Activated naive CD4-positive, alpha-beta T cell treated with anti-CD3 and anti-CD28 coated beads, Interleukin-2, amount 50 U/mL, for 16 hours (primary cell): ENCODE results near the gene STPG1.
A peak's percentile ranks its signal among the peaks of the same experiment; 100 is the strongest.

Source experiments
- DNase-seq: peaks from one replicate; pipeline ENCODE4 v3.0.0-alpha.2; 2020

Gene STPG1

DNA sequence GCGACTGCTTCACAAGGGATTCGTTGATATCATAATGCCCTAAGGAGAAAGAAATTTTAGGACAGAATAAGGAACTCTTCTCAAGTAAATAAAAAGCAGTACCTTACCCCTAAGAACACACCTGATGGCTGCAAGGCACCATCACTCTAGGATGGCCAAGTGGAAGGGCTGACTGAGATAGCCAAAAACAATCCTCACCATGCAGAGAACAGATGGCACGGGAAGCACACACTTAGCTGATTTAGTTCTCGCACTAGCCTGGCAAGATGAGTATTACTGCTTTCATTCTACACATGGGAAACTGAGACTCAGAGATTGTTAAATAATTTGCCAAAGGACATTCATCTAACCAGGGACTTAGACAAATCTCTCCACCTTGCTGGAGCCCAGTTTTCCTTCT lies 43.8 kb downstream of the STPG1 start:
- no peak for DNase-seq

DNA sequence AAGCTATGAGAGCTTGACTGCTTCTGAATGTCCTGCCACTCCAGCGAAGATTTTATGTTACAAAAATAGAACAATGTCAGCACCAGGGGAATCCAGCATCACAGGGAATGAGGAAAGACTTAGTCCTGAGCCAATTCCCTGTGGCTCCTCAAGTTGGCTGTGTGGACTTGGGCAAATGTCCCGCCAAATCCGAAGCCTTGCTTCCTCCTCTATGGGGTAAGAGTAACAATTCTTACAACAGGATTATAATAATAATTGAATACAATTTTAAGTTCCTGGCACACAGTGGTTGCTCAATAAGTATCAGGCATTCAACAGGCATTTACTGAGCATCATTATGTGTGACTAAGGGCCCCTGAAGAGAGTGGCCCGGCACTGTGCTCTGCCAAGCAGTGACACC lies 44.4 kb downstream of the STPG1 start:
- no peak for DNase-seq

DNA sequence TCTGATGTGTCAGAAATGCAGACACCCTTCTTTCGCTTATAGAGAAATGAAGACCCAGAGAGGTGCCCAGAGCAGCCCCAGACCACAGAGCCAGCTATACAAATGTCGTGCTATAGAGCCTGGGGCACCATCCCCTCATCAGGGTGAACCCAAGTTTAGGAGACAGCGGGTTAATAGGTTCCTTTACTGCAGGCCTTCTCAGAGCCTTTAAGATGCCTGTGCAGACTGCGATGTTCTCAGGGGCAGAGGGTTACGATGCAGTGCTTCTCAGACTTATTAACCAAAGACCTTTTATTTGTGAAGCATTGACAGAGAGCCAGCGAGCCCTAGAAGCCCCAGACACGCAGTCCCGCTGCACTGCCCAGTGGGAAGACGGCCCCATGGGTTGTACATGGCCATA lies 46.9 kb downstream of the STPG1 start:
- DNase-seq: no peak

DNA sequence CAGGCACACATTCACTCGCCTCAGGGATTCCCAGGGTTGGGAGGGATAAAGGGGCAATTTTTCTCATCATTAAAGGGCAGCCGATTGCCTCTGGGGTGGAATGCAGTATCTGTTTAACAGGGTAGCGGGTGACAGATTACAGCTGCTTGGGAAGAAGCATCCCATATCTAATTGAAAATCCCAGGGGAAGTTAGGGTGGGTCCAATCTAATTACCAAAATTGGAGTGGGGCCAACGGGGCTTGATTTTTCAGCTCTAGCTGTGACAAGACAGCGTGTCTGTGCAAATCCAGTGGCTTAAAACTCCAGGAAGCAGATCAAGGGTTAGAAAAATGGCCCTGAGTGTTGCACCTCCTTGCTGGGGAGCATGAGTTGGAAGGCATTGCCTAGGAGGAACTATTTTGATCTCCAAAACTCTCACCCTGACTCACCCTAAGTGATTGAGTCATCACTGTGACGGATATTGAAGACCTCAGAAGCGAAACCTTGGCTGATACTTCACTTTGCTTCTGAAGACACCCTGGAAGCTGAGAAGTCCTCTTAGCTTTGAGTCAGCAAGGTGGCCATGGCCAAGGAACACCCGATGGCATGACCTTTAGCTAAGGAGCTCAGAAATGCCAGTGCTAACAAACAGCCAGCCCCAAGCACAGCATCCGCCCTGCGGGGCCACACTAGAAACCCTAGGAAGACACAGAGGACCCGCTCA lies 48.5 kb downstream of the STPG1 start:
- no peak for DNase-seq

DNA sequence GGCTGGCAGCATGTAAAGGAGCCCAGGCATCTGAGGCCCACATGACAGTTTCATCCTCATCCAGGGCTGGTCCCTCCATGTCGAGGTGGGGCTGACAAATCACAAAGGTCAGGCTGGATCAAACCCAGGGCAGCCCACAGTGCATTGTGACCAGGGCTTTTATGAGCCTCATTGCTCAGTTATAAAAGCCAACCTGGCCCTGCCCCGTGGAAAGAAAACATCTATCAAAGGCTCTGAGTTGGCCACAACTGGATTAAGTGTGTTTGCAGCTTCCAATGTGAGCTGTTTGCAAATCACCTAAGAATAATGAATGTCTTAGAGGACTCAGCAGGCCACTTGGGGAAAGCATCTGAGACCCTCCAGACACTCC lies 49.0 kb downstream of the STPG1 start:
- DNase-seq: no peak

DNA sequence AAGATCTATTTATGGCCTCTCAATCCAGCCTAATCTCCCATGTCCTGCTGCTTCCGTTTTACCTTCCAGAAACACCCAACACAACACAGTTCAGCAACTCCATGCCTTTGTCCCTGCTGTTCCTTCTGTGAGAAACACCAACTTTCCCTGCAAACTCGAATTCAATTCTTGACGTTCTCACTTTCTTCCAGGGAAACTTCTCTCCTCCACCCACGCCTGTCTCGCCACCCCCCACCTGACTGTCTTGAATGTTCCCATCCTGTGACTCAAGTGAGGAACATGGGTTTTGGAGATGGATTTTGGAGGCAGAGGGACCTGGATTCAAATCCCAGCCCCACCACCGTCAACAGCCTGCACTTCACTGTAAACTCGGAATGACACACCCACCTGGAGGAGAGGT lies 49.6 kb downstream of the STPG1 start:
- no peak for DNase-seq

DNA sequence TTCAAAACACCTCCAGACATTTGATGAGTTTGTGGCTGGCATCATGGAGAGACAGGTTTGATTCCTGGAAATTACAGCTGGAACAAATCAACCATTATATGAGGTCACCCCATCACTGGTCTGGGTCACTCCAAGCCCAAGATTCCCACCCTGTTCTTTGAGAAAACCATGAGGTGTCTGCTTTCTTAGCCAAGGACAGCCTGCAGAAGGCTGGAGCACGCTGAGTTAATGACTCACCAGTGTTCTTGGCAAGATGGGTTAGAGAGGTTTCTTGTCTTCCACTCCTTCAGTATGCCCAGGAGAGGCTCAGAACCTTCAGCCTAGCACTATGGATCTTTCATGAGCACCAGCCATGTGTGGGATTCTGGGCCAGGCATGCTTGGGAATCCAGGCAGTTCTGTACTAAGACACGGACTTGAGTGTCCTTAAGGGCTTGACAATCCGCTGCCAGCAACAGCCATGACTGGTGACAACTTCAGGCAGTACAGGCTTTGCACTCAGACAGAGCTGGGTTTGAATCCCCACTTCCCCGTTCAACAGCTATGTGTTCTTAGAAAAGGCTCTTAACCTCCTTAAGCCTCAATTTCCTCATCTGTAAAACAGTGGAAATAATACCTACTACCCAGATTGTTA lies 50.5 kb downstream of the STPG1 start:
- no peak for DNase-seq

DNA sequence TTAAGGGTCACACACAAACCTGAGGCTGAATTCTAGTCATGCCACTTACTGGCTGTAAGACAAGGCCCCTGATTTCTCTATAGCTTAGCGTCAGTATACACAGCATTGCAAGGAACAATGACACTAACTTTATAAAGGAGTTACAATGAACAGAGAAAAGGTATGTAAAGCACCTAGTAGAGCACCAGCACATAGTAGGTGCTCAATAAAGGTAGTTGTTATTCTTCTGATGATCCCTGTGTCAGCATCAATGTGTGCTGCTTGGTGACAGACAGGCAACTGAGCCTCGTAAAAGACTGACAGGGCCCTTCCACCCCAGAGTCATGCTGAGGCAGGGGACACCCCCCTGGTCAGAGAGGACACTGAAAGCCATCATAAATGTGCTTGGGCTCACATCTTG lies 51.2 kb downstream of the STPG1 start:
- no peak for DNase-seq

DNA sequence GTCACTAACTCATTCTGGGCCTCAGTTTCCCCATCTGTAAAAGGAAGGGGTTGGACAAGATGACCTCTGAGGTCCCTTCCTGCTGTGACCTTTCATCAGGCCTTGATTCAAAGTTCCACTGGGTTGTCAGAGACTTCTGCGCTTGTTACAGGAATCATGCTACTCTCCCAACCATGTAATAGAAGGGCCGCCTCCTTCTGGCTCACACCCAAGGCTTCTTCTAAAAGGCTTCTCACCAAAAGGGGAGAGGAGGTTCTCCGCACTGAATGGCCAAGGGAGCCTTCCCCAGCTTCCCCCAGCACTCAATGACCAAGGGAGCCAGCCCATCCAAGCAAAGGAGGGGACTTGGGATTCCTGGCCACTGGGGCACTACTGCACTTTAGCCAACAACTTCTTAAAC lies 51.8 kb downstream of the STPG1 start:
- DNase-seq: no peak

DNA sequence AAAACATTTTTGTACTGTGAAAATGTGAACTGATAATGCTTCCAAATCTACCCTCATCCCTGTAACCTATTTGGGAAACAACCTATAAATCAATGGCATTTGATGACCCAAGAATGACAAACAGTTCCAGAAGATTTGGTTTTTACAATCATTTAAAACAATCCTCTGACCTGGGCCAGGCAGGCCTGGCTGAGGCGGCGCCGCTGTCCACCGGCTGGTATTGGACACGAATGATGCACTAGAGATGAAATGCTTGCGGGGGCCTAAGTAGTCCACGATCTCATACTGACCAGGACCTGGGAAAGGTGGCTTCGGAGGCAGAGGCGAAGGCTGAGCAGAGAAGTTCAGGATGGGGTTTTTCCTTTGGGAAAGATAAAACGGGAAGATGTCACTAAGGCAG lies 52.9 kb downstream of the STPG1 start:
- DNase-seq: no peak

DNA sequence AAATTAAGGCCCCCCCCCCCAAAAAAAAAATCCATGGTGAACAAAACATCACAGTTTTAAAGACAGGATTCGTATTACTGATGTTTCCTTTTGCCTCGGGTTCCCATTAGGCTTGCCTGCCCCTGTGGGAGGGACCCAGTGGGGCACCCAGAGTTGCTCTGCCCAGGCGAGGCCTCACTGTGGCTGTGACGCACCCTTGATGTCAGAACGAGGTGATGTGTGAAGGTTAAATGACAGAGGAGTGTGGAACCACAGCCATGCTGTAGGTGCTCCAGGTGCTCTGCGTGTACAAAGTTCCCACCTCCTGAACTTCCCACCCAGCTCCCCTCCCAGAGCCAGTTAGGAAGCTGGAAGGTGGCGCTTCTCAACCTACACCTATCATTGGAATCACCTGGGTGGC lies 56.5 kb downstream of the STPG1 start:
- no peak for DNase-seq

DNA sequence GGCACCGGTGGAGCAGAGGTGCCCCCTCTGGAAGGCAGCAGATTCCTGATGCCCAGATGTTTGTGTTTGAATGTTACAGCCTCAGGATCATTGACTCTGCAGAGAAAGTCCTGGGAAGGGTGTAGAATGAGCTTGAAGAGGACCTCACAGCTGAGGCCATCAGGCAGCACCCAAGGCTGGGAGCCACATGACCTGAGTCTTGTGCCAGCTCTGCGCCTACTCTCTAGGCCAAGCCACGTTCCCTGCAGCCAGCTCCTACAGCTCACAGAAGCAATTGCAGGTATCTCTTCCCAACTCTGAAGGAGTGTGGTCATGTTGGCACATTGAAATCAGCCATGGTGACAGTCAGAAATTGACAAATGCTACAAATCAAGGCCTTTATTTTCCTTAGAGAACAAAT lies 58.1 kb downstream of the STPG1 start:
- DNase-seq: no peak

DNA sequence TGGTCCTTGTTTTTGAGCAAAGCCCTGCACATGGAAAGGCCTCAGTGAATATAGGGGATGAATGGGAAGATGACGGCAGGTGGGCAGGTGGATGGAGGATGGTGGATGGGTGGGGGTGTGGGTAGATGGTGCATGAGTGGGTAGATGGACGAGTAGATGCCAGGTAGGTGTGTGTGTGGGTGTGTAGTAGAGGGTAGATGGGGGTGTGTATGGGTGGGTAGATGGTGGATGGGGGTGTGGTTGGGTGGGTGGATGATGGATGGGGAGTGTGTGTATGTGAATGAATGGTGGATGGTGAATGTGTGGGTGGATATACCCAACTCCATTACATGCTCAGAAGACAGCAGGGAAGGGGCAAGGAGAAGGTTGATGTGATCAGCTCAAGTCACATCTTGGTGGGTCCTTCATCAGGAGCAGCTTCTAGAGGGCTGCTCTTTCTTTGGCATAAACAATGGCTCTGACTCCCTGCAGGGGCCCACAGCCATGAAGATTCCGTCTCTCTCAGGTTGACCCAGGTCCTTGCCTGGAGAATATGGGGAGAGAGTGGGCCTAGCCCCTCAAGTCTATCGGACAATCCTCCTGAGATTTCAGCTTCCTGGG lies 60.2 kb downstream of the STPG1 start:
- DNase-seq: no peak

DNA sequence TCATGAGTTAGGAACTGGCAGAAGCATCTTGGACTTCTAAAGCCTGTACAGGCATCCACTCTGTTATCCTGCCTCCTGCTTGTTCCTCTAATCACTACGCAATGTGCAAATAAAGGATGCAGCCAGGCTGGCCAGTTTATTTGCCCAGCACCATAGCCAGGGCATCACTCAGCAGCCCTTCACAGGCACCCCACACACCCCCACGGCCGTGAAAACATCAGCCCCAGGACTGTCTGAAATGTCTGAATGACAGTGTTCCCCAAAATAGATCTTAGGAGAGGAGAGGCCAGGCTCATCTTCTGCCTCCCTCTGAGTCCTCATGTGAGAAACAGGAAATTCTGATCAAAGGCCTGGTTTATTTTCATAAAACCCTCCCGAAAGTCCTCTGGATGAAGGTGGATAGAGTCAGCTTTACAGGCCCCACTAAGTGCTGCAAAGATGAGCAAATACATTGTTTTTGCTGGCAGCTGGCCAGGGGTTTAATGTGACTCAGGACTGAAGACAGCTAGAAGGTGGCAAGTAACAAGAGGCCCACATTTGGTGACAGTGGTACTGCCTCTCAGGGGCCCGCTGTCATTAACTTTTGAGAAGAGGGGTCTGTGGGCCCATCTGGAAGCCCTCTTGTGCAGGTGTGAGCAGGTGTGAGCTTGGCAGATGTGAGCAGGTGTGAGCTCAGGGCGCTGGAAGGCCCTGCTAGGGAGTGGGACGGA lies 61.5 kb downstream of the STPG1 start:
- DNase-seq: peak; percentile 55

DNA sequence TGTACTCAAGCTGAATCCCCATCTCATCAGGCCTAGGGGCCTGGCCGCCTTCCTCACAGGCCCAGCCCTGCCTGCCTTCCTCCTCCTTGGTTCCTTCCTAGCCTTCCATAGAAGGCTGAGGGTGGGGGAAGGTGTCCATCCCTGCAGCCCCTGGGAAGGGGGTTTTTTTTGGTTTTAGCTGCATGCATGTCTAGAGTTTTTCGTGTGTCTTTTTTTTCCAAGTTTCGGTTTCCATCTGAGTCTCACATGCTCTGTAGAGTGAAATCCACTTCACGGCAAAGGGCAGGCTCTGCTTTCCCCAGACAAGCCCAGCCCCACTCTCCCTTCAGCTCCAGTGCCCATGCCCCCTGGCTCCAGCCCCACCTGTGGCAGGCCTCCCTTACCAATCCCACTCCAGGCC lies 62.3 kb downstream of the STPG1 start:
- DNase-seq: no peak

DNA sequence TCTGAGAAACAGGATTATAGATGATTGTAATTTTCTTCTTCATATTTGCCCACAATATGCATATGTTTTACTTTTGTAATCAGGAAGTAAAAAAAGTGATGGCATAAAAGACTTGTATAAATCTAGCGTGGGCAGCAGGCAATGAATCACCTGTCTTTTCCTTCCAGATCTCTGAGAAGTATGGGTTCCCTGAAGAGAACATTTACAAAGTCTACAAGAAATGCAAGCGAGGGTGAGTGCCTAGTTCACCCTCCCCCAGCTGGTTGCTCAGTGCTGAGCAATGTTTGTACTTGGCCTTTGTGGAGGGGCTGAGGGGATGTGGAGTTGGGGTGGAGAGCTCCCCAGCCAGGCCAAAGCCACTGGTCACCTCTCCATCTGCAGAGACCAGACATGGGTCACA lies 63.7 kb downstream of the STPG1 start:
- DNase-seq: peak; percentile 36

DNA sequence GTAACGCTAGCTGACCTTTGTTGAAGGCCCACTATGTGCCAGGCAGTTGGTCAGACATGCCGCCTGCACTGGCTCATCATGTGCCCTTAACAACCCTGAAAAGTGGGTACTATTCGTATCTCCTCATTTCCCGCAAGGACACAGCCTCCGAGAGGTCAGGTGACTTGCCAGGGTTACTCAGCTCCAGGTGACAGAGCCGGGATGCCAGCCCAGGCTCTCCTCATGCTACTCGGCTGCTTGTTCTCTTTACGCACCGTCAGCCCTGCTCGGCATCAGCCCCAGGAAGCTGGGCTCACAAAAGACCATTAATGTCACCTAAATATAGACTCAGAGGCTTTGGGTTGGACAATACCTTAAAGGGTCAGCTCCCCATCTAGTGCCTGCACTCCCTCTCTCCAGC lies 65.4 kb downstream of the STPG1 start:
- no peak for DNase-seq

DNA sequence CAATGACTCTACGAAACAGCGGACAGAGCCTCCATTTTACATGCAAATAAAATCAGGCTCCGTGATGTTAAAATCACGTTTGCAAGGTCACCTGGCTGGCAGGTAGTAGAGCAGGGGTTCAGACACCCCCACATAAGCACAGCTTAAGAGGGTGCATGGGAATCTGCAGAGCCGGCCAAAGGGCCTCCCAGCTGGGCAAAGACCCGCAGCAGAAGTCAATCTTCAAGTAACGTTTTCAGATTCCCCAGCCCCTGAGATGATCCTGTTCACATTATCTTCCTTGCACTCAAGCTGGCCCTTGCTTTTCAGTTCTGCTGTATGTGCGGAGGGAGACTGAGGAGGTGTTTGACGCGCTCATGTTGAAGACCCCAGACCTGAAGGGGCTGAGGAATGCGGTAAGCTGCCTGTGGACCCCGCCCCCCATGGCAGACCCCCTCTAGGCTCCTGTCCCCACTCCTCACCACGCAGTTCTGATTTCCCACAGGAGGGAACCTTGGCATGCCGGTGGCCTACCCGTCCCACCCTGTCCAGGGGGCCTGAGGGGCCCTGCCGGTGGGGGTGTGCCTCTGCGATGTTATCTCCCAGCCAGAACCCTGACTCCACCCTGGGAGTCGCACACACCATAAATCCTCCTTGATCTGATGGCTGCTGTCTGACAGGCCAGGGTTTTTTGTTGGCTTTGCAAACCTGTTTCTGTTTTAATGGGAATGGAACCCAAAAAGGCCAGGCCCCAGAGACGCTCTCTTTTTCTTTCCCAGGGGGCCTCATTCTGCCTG lies 66.2 kb downstream of the STPG1 start:
- DNase-seq: no peak

DNA sequence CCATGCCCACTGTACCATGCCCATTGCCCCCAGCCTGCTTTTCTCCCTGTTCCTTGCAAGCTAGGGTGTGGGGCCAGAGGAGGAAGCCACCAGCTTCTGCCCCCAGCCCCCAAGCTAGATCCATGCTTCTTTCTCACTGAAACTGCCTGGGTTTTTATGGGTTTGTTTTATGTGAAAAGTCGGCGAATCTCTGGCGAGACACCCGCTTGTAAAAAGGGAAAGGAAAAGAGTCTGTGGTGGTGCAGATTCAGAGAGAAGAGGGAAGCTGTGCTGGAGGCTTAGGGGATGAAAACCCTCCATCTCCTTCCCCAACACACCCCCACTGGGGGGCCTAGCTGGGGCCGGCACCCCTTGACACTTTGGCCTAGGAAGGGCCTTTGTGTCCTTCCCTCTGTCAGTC lies 68.2 kb downstream of the STPG1 start:
- no peak for DNase-seq

DNA sequence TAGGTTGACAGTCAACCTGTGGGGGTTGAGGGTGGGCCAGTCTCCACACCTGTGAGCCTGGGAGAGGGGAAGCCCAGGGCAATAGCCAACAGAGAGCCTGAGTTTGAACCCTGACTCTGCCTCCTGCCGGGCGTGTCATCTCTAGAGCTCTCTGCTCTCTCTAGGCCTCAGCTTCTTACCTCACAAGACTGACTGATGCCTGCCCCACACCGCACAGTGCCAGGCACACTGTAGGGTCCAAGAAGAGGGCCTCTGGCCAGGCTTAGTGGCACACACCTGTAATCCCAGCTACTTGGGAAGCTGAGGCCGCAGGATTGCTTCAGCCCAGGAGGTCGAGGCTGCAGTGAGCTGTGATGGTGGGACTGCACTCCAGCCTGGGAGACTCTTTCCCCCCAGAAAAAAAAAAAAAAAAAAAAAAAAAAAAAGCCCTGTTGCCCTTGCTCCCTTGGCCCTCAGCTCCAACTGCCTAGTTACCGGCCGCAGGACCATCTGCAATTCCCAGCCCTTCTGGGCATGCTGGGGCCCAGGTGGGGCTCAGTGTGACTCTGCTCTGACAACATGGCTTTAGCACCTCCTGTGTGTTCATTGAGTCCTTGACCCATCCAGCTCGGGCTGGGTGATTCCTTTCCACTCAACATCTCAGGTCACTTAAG lies 69.4 kb downstream of the STPG1 start:
- no peak for DNase-seq

DNA sequence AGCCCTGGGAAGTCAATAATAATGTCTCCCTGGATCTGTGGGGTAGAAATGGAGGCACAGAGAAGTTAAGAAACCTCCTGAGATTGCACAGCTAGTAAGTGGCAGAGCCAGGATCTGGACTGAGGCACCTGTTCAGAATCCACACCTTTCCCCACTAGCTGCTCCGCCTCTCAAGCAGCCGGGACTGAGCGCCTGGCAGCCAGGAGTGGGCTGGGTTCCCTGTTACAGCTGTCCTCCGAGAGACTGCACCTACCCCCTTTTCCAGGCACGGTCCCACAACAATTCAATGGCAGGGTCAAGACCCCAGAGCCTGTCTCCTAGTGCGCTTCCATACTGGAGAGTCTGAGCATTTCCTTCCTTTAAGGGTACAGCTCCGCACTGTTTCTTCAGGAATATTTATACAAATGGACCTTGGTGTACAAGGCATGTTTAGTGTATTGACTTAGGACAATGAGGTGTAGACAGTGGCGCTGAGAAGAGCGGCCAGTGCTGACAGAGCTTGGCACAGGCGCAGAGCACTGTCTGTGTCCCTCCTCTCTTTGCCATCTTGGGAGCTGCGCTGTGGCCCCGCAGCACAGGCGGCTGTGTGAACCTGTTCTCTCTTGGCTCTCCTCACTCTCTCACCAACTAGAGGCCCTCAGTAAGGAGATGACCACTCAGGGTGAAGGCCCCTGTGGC lies 70.0 kb downstream of the STPG1 start:
- DNase-seq: no peak

DNA sequence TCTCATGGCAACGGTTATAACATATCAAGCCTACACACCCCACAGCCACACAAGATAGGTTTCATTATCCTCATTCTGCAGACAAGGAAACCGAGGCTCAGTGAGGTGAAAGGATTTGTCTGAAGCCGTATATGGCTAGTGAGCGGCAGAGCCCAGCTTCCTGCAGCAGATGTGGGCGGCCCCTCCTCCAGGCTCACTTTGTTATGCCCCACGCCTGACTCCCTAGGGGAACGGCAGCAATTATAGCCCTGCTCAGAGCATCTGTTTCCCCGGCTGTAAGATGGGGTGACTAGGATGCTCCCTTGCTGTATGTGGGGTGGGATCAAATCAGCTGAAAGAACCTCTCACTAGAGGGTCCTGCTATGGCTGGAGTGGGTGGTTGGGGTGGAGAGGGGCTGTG lies 72.3 kb downstream of the STPG1 start:
- DNase-seq: no peak
